GM18517 (cell line): ENCODE data around the gene RPL28.

Experiments
- ATAC-seq: cut with Tn5 transposase; IDR thresholded peaks from one replicate; pipeline ENCODE4 v1.9.1; 2021; ENCODE audit warnings: mild to moderate bottlenecking, moderate library complexity; ENCODE audit not compliant: unreplicated experiment

RPL28 gene

GRCh38 chr19:55353356-55353802 is 32.4 kb upstream of the RPL28 start:
- no peak for ATAC-seq

- ATAC-seq: no peak
These were observed 31.7 kb upstream of the RPL28 start for GRCh38 chr19:55353803-55354697.

GRCh38 chr19:55354698-55355212 is 31.0 kb upstream of the RPL28 start, which contains the start of gene COX6B2:
Gene COX6B2, minus strand, starts transcription at chr19:55354719. Its CDS starts 198 bp downstream, at chr19:55354521.
- ATAC-seq: no peak

- no peak for ATAC-seq
These were observed 30.4 kb upstream of the RPL28 start for GRCh38 chr19:55355213-55355821.

GRCh38 chr19:55358493-55358892 is 27.2 kb upstream of the RPL28 start:
- ATAC-seq: no peak

GRCh38 chr19:55358943-55359908 is 26.5 kb upstream of the RPL28 start:
- no peak for ATAC-seq

GRCh38 chr19:55360902-55361301 is 24.8 kb upstream of the RPL28 start:
- ATAC-seq: no peak

- no peak for ATAC-seq
These were observed 23.4 kb upstream of the RPL28 start for GRCh38 chr19:55362174-55362989.

- ATAC-seq: no peak
These were observed 22.6 kb upstream of the RPL28 start, which contains the start of gene GARIN5B for GRCh38 chr19:55362990-55363716. Gene GARIN5B, minus strand, starts transcription at chr19:55363260. Its CDS starts 194 bp downstream, at chr19:55363066.

- ATAC-seq: no peak
These were observed 20.5 kb upstream of the RPL28 start for GRCh38 chr19:55365245-55365644.

- ATAC-seq: no peak
These were observed 19.8 kb upstream of the RPL28 start for GRCh38 chr19:55365964-55366363.

- ATAC-seq: no peak
These were observed 18.9 kb upstream of the RPL28 start for GRCh38 chr19:55366790-55367189.

GRCh38 chr19:55368106-55368505 is 17.6 kb upstream of the RPL28 start:
- ATAC-seq: no peak

GRCh38 chr19:55368701-55369563 is 16.8 kb upstream of the RPL28 start:
- no peak for ATAC-seq

GRCh38 chr19:55369653-55370304 is 16.0 kb upstream of the RPL28 start:
- no peak for ATAC-seq

- no peak for ATAC-seq
These were observed 15.3 kb upstream of the RPL28 start, which contains the start of gene IL11 for GRCh38 chr19:55370305-55370988. Gene IL11, minus strand, starts transcription at chr19:55370463. Its CDS starts 153 bp downstream, at chr19:55370310.
